ENCODE results near the gene HABP4.

DNA sequence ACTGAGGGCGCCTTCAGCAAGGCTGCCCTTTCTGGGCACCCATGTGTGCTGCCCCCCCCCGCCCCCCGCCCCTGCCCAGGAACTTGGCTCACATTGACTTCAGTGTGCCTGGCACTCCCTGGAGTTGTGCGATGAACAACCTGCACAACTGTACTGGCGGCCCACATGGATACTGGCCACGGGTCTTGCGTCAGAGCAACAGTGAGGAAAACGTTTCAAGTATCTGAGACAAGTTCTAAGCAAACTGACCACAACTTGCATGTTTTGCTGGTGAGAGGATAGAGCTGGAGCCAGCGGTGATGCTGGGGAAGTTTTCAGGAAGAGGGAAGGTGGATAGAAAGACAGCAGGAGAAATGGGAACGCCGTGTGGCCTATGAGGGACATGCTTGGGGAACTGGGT, 45.4 kb downstream of the HABP4 start:
- TF ChIP-seq, protein P1, sequence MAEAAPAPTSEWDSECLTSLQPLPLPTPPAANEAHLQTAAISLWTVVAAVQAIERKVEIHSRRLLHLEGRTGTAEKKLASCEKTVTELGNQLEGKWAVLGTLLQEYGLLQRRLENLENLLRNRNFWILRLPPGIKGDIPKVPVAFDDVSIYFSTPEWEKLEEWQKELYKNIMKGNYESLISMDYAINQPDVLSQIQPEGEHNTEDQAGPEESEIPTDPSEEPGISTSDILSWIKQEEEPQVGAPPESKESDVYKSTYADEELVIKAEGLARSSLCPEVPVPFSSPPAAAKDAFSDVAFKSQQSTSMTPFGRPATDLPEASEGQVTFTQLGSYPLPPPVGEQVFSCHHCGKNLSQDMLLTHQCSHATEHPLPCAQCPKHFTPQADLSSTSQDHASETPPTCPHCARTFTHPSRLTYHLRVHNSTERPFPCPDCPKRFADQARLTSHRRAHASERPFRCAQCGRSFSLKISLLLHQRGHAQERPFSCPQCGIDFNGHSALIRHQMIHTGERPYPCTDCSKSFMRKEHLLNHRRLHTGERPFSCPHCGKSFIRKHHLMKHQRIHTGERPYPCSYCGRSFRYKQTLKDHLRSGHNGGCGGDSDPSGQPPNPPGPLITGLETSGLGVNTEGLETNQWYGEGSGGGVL (CRISPR knock-in tag; IDR thresholded peaks at IDR 0.05) = no peak
- TF ChIP-seq, protein P2, sequence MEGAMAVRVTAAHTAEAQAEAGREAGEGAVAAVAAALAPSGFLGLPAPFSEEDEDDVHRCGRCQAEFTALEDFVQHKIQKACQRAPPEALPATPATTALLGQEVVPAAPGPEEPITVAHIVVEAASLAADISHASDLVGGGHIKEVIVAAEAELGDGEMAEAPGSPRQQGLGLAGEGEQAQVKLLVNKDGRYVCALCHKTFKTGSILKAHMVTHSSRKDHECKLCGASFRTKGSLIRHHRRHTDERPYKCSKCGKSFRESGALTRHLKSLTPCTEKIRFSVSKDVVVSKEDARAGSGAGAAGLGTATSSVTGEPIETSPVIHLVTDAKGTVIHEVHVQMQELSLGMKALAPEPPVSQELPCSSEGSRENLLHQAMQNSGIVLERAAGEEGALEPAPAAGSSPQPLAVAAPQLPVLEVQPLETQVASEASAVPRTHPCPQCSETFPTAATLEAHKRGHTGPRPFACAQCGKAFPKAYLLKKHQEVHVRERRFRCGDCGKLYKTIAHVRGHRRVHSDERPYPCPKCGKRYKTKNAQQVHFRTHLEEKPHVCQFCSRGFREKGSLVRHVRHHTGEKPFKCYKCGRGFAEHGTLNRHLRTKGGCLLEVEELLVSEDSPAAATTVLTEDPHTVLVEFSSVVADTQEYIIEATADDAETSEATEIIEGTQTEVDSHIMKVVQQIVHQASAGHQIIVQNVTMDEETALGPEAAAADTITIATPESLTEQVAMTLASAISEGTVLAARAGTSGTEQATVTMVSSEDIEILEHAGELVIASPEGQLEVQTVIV (CRISPR knock-in tag; IDR thresholded peaks at IDR 0.05; ENCODE audit: borderline replicate concordance) = no peak
- TF ChIP-seq ZNF274 (IDR thresholded peaks at IDR 0.05; ENCODE audit: borderline replicate concordance, low read depth, low read length) = no peak
- TF ChIP-seq, protein P3, sequence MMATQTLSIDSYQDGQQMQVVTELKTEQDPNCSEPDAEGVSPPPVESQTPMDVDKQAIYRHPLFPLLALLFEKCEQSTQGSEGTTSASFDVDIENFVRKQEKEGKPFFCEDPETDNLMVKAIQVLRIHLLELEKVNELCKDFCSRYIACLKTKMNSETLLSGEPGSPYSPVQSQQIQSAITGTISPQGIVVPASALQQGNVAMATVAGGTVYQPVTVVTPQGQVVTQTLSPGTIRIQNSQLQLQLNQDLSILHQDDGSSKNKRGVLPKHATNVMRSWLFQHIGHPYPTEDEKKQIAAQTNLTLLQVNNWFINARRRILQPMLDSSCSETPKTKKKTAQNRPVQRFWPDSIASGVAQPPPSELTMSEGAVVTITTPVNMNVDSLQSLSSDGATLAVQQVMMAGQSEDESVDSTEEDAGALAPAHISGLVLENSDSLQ (IDR thresholded peaks at IDR 0.05) = no peak
- no peak for TF ChIP-seq CHD2 (IDR thresholded peaks at IDR 0.05; ENCODE audit: low read depth, low read length)
- TF ChIP-seq, protein P4, sequence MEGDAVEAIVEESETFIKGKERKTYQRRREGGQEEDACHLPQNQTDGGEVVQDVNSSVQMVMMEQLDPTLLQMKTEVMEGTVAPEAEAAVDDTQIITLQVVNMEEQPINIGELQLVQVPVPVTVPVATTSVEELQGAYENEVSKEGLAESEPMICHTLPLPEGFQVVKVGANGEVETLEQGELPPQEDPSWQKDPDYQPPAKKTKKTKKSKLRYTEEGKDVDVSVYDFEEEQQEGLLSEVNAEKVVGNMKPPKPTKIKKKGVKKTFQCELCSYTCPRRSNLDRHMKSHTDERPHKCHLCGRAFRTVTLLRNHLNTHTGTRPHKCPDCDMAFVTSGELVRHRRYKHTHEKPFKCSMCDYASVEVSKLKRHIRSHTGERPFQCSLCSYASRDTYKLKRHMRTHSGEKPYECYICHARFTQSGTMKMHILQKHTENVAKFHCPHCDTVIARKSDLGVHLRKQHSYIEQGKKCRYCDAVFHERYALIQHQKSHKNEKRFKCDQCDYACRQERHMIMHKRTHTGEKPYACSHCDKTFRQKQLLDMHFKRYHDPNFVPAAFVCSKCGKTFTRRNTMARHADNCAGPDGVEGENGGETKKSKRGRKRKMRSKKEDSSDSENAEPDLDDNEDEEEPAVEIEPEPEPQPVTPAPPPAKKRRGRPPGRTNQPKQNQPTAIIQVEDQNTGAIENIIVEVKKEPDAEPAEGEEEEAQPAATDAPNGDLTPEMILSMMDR (IDR thresholded peaks at IDR 0.05 in 2 of 3, conservative IDR thresholded peaks at IDR 0.05 in 1 of 3; ENCODE audit: insufficient read depth in 2 of 3, low read depth in 1 of 3, low read length in 3 of 3) = no peak
